C4-2B (cell line): Measurements from ENCODE around the gene SPATA16.

Experiments used
- ZFX ChIP-seq: fragments of 450-650 bp; IDR thresholded peaks from 2 replicates; pipeline ENCODE4 v1.6.1; 2017
- TF ChIP-seq, protein P1 (sequence below): fragments of 450-650 bp; conservative IDR thresholded peaks from 2 replicates; pipeline ENCODE4 v1.5.1; 2017; ENCODE audit warnings: mild to moderate bottlenecking

DNA sequence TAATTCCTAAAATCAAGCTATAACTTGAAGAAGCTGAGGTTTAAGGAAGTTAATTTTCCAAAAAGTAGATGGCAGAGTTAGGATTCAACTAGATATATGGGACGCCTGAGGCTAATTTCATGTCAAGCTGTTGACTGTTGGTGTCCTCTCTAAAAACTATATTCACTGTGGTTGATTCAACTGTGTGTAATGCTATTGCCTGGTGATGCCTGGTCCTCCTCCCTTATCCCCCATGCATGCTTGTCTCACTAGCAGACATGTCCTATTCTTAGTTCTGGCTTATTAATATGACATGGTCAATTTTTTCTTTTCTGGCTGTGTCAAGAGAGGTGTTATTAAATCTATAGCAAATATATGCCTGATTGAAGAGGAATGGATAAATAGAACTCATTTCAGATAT is 156.1 kb downstream of the SPATA16 start:
- TF ChIP-seq, protein P1, sequence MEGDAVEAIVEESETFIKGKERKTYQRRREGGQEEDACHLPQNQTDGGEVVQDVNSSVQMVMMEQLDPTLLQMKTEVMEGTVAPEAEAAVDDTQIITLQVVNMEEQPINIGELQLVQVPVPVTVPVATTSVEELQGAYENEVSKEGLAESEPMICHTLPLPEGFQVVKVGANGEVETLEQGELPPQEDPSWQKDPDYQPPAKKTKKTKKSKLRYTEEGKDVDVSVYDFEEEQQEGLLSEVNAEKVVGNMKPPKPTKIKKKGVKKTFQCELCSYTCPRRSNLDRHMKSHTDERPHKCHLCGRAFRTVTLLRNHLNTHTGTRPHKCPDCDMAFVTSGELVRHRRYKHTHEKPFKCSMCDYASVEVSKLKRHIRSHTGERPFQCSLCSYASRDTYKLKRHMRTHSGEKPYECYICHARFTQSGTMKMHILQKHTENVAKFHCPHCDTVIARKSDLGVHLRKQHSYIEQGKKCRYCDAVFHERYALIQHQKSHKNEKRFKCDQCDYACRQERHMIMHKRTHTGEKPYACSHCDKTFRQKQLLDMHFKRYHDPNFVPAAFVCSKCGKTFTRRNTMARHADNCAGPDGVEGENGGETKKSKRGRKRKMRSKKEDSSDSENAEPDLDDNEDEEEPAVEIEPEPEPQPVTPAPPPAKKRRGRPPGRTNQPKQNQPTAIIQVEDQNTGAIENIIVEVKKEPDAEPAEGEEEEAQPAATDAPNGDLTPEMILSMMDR, result no peak
- no peak for TF ChIP-seq ZFX
